Esophagus muscularis mucosa (tissue), 4 donors: ENCODE data around the gene FBXL7. TPM values are rescaled to one million over a fixed set of nuclear protein-coding genes. Genes with fewer than 3 reads are reported as not detected.

Experiments used
- DNase-seq: peaks from one replicate; pipeline ENCODE4 v3.0.0-alpha.2; 2017; ENCODE audit errors: extremely low spot score
- H3K27ac ChIP-seq, 4 donors: fragments of 200-600 bp; sonication (generic); replicated peaks in 1 of 4; 1 replicate in 3 of 4; 2 replicates in 1 of 4; pipeline ENCODE4 v1.5.1; 2016 to 2019; ENCODE audit warnings: mild to moderate bottlenecking in 1 of 4
- H3K27me3 ChIP-seq, 4 donors: fragments of 200-600 bp; sonication (generic); one replicate each; pipeline versions ENCODE4 v1.5.1 to v1.6.0; 2016 to 2019
- H3K36me3 ChIP-seq, 4 donors: fragments of 200-600 bp; sonication (generic); one replicate each; pipeline ENCODE4 v1.5.1; 2016 to 2019
- H3K4me1 ChIP-seq, 4 donors: fragments of 200-600 bp; sonication (generic); one replicate each; pipeline ENCODE4 v1.5.1; 2016 to 2019
- H3K4me3 ChIP-seq, 4 donors: fragments of 200-600 bp; sonication (generic); 1 replicate in 2 of 4; 2 replicates in 2 of 4; pipeline ENCODE4 v1.5.1; 2016 to 2019; ENCODE audit warnings: mild to moderate bottlenecking in 4 of 4, moderate library complexity in 1 of 4
- H3K9me3 ChIP-seq, 4 donors: fragments of 200-600 bp; sonication (generic); 1 replicate in 3 of 4; 2 replicates in 1 of 4; pipeline ENCODE4 v1.5.1; 2016 to 2019
- CTCF ChIP-seq, 3 experiments: fragments of 200-600 bp in 2 of 3; fragments of 450-650 bp in 1 of 3; sonication (generic) in 2 of 3; IDR thresholded peaks; one replicate each; pipeline ENCODE4 v1.5.1; 2017 to 2019; ENCODE audit warnings: antibody characterized with exemption in 3 of 3, mild to moderate bottlenecking in 2 of 3, moderate library complexity in 1 of 3
- EP300 ChIP-seq: sonication (generic); formaldehyde crosslinking; IDR thresholded peaks from one replicate; pipeline ENCODE4 v1.6.1; 2017; ENCODE audit warnings: antibody characterized with exemption
- POLR2A ChIP-seq: fragments of 450-650 bp; IDR thresholded peaks from one replicate; pipeline ENCODE4 v1.6.1; 2017; ENCODE audit warnings: antibody characterized with exemption, moderate library complexity, mild to moderate bottlenecking, low read depth
- POLR2AphosphoS5 ChIP-seq, 2 donors: sonication (generic); formaldehyde crosslinking; IDR thresholded peaks; one replicate each; pipeline ENCODE4 v1.6.1; 2017; ENCODE audit warnings: antibody characterized with exemption in 2 of 2
- WGBS: methylation state at CpG from one replicate; pipeline ENCODE4 v1.1.5; 2018; 5-methylcytosine and 5-hydroxymethylcytosine counted together
- intact Hi-C: fragments of 100-400 bp; cut with DNase I; formaldehyde crosslinking; loops from one replicate; pipeline ENCODE4 v1.15.1; 2023
- total RNA-seq, 4 donors: library from RNA; depleted of rRNA; stranded (reverse); fragments of >200 nt; gene quantifications; one replicate each; pipeline versions ENCODE4 v1.1.0 to v1.2.1, GENCODE V29; 2016

Gene FBXL7
- total RNA-seq, 4 donors from 2014 or later = 25.7 to 37.7 (median 27.6) TPM

- no peak for DNase-seq
- Histone ChIP-seq H3K27me3 (no peaks in the 10 kb centered on the region), H3K4me3 (no peak overlapping the region), H3K36me3 (no peaks in the 10 kb centered on the region), H3K27ac (no peak overlapping the region), H3K9me3 (no peaks in the 10 kb centered on the region), H3K4me1 (peaks cover 25 to 40% (median 34%) of the 10 kb centered on the region in 4 donors)
- WGBS = 44% methylated on average over 4 of the region's 4 CpGs
- intact Hi-C loops = no loop called here
- no peak for TF ChIP-seq EP300
- no peak for TF ChIP-seq POLR2AphosphoS5 (IDR thresholded peaks at IDR 0.05)
- no peak for TF ChIP-seq POLR2A
- TF ChIP-seq CTCF (IDR thresholded peaks at IDR 0.05) = no peak
Observed at GRCh38 chr5:15717001-15717400, 217.0 kb downstream of the FBXL7 start.

- no peak for TF ChIP-seq CTCF (IDR thresholded peaks at IDR 0.05)
- TF ChIP-seq POLR2AphosphoS5 (IDR thresholded peaks at IDR 0.05) = no peak
- Histone ChIP-seq H3K4me3 (no peak overlapping the region), H3K27me3 (no peaks in the 10 kb centered on the region), H3K4me1 (peaks cover 25 to 40% (median 34%) of the 10 kb centered on the region in 4 donors), H3K36me3 (no peaks in the 10 kb centered on the region), H3K27ac (peak overlapping the region in 1 of 4 donors; percentile 8), H3K9me3 (no peaks in the 10 kb centered on the region)
- intact Hi-C loops = no loop called here
- no peak for DNase-seq
- WGBS = 62% methylated on average over 8 of the region's 8 CpGs
Observed at GRCh38 chr5:15718421-15719179, 218.6 kb downstream of the FBXL7 start.

GRCh38 chr5:15719784-15720183 lies 219.8 kb downstream of the FBXL7 start:
- no peak for DNase-seq
- Histone ChIP-seq H3K27ac (no peak overlapping the region), H3K27me3 (no peaks in the 10 kb centered on the region), H3K4me1 (peaks cover 25 to 40% (median 34%) of the 10 kb centered on the region in 4 donors), H3K36me3 (no peaks in the 10 kb centered on the region), H3K4me3 (no peak overlapping the region), H3K9me3 (peaks cover 0 to 7% (median 3%) of the 10 kb centered on the region in 4 donors)
- no peak for TF ChIP-seq POLR2AphosphoS5 (IDR thresholded peaks at IDR 0.05)
- TF ChIP-seq POLR2A = no peak
- TF ChIP-seq EP300 = no peak
- TF ChIP-seq CTCF (IDR thresholded peaks at IDR 0.05) = no peak
- intact Hi-C loops = no loop called here
- WGBS = 76% methylated on average over 4 of the region's 4 CpGs

DNA sequence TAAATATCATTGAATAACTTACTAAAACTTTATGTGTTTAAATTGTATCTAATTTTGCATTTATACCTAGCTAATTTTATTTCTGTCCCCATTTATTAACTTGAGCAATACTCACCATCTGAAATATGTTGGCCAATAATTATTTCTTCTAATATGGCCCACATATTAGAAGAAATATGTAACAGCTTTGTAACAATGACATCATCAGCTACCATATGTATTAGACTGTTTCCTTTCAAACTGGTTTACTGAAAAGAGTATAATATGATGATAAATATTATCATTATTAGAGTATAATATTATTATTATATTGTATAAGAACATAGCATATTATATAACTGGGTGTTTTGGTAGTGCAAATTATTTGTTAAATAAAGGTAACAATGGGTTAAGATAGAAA lies 220.5 kb downstream of the FBXL7 start:
- Histone ChIP-seq H3K4me1 (peaks cover 25 to 39% (median 30%) of the 10 kb centered on the region in 4 donors), H3K27ac (no peak overlapping the region), H3K4me3 (no peak overlapping the region), H3K36me3 (no peaks in the 10 kb centered on the region), H3K9me3 (peaks cover 0 to 14% (median 9%) of the 10 kb centered on the region in 4 donors), H3K27me3 (no peaks in the 10 kb centered on the region)
- intact Hi-C loops = no loop called here
- DNase-seq = no peak
- TF ChIP-seq EP300 = no peak
- TF ChIP-seq POLR2AphosphoS5 (IDR thresholded peaks at IDR 0.05) = no peak
- no peak for TF ChIP-seq POLR2A
- no peak for TF ChIP-seq CTCF (IDR thresholded peaks at IDR 0.05)

- TF ChIP-seq CTCF (IDR thresholded peaks at IDR 0.05) = no peak
- TF ChIP-seq POLR2A = no peak
- no peak for TF ChIP-seq POLR2AphosphoS5 (IDR thresholded peaks at IDR 0.05)
- 93% methylated on average over 6 of the region's 7 CpGs for WGBS
Observed at GRCh38 chr5:15722305-15722704, 222.3 kb downstream of the FBXL7 start.

More at GRCh38 chr5:15722305-15722704, 222.3 kb downstream of the FBXL7 start:
- H3K4me3 ChIP-seq = no peak overlapping the region
- H3K4me1 ChIP-seq = peaks cover 10 to 21% (median 19%) of the 10 kb centered on the region in 4 donors
- H3K36me3 ChIP-seq = no peaks in the 10 kb centered on the region
- intact Hi-C loops = no loop called here
- peaks cover 0 to 30% (median 17%) of the 10 kb centered on the region in 4 donors for H3K9me3 ChIP-seq
- no peaks in the 10 kb centered on the region for H3K27me3 ChIP-seq
- no peak for DNase-seq
- H3K27ac ChIP-seq = no peak overlapping the region
